ENCODE measurements around the gene MYT1. TPM values are rescaled to one million over a fixed set of nuclear protein-coding genes. Genes with fewer than 3 reads are reported as not detected.
"Not testable (repeated sequence)": the region's sequence is repeated elsewhere in the genome, so short reads cannot be mapped to it uniquely, and the experiment has no call there.

The MYT1 gene
- total RNA-seq, 1 donor from 2014 or later, result not detected

DNA sequence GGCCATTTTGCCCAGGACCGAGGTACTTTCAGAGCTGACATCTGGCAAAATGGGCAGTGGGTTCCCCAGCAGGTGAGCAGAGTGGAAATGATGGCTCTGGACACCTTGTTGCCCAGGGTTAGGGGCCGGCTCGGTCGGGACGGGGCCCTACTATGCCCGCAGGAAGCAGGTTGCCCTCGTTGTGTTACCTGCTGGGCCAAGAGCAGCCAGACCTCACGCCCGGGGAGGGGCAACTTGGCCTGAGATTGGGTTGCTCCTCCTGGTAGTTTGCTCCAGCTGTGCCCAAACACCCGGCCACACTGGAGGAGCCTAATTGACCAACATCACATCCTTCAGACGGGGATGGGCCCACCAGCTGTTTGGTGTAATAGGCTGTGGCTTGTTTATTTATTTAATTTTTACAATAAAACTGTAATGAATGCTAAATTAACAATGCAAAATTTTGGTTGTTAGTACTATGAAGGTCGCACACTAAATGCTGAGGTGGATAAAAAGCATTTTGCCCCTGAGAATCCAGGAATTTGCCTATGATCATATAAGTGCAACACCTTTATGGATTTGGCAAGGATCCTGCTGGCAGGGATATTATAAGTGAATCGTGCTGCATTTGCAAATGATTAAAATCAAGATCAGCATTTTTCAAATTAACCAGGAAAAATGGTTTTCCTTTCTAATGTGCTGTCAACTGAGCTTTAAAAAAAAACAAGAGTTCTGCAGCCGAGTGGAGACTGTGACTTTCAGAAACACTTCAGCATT, 64.7 kb downstream of the MYT1 start:
- DNase-seq (ENCODE audit: low read depth), result no peak

- no peak for DNase-seq (ENCODE audit: low read depth)
Observed at GRCh38 chr20:64229507-64230061, 65.3 kb downstream of the MYT1 start.

DNA sequence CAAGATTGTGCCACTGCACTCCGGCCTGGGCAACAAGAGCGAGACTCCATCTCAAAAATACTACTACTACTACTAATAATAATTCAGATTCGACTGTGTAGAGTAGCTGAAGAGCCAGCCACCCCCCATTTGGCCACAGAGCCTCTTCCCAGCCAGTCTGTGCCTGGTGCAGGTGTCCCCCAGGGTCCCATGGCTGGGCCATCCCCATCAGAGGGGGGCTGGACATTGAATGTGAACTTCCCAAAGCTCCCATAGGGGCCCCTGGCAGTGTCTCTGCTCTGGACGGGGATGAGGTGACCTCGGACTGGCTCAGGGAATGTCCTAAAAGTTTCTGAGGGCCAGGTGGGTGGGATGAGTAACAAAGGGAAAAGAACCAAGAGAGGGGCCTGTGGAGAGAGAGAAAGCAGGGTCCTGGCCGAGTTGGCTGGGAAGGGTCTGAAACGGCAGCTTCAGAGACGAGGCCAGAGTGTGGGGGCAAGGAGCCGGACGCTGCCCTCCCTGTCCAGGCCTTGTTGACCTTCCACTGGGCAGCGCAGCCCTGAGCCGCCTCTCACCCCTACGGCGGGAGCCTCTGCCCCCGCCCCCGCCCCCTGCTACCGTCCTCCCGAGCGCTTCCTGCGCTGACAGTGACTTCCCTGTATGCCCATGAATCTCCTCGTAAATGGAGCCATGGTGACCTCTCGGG, 66.4 kb downstream of the MYT1 start:
- no peak for DNase-seq (ENCODE audit: low read depth)

GRCh38 chr20:64231621-64232550, 67.6 kb downstream of the MYT1 start:
- no peak for DNase-seq (ENCODE audit: low read depth)

GRCh38 chr20:64232794-64233193, 68.5 kb downstream of the MYT1 start:
- no peak for DNase-seq (ENCODE audit: low read depth)

DNA sequence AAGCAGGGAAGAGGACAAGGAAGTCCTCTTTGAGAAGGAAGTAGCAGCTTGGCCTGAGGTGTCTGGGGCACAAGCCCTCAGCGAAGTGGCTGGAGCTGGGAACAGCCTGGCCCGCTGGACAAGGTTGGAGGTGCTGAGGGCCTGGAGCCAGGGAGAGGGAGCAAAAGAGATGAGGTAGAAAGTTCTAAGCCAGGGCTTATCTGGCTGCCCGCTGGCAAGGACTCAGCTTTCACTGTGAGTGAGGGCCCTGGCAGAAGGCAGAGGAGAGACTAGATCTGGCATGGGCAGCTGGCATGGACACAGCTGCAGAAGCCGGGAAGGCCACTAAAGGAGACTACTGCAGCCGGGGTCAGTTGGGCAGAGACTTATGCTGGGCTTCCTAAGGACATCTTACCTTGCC, 69.5 kb downstream of the MYT1 start:
- DNase-seq (ENCODE audit: low read depth), result peak; percentile 79

GRCh38 chr20:64234291-64234791, 70.1 kb downstream of the MYT1 start:
- no peak for DNase-seq (ENCODE audit: low read depth)

GRCh38 chr20:64234921-64235565, 70.8 kb downstream of the MYT1 start:
- DNase-seq (ENCODE audit: low read depth), result not testable (repeated sequence)

DNA sequence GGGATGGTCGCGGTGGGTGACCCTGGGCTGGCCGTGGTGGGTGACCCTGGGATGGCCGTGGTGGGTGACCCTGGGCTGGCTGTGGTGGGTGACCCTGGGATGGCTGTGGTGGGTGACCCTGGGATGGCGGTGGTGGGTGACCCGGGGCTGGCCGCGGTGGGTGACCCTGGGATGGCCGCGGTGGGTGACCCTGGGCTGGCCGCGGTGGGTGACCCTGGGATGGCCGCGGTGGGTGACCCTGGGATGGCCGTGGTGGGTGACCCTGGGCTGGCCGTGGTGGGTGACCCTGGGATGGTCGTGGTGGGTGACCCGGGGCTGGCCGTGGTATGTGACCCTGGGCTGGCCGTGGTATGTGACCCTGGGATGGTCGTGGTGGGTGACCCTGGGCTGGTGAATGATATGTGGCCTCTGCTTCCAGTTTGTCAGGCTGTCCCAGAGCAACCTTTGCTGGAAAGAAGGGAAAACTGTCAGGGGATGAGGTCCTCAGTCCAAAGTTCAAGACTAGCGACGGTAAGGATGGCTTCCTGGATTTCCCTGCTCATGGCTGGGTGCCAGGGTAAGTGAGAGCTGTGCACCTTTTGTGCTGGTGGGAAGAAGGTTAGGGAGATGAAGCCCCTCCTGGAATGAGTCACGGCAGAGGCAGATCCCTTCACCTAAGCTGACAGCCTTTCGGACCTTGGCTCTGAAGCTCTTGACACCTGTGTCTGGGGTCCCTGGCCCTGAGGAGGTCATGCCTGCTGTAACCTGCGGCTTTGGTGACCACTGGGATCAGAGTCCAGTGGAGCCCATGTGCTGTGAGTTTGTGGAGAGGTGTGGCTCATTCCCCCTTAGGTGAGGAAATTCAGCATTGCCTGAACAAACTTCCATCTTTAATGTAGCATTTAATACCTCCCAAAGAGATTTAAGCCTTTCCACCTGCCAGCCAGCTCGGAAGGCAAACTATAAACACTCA, 72.2 kb downstream of the MYT1 start:
- DNase-seq (ENCODE audit: low read depth), result no peak

- DNase-seq (ENCODE audit: low read depth), result no peak
Observed at GRCh38 chr20:64237316-64237715, 73.1 kb downstream of the MYT1 start.

DNA sequence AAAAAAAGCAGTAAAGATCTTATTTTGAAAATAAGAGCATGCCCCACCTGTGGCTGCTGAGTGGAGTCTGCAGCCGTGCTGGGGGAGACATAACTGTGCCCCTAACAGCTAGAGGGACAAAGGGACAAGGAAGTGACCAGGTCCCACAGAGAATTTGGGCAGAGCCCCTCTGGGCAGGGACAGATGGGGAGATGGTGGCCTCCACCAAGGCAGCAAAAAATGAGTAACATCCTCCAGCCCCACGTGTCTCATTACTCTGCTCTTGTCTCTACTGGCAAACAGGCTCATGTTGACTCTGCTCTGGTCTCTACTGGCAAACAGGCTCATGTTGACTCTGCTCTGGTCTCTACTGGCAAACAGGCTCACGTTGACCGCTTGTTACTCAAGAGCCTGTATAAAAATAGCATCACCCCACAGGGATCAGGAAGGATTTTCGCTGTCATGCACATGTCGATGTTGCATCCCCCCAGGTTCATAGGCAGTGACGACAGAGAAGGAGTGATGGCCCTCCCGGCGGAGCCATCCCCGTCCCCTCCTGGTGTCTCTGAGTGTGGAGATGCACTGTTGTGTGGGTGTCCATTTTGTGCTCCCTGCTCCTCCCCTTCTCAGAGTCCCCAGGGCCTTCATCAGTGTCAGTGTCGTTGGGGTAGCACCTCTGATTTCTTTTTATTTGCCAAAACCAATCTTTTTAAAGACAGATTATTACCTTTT, 74.0 kb downstream of the MYT1 start:
- DNase-seq (ENCODE audit: low read depth), result no peak

DNA sequence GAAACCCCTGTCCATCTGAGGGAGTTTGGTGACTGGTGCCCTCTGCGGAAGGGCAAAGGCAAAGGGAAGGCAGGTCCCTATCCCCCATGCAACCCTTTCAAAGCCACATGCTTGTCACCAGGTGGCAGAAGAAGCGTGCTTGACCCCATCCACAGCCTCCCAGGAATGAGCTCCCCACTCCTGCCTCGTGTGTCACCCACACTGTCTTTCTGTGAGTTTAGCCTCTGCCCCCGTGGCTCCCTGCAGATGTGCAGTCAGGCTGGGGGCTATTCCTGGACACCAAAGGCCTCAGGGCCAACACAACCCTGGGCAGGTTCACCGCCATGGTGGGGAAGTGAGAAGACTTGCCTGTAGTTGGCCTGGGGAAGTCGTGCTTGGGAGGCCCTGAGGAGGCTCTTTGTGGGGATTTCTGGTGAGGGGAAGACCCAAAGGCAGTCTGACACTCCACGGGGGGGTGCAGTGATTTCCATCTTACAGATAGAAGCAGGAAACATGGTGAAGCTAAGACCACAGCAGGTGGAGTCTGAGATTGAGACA, 74.7 kb downstream of the MYT1 start:
- DNase-seq (ENCODE audit: low read depth), result no peak

- DNase-seq (ENCODE audit: low read depth), result no peak
Observed at GRCh38 chr20:64239449-64240242, 75.4 kb downstream of the MYT1 start.

- DNase-seq (ENCODE audit: low read depth), result no peak
Observed at GRCh38 chr20:64240243-64241015, 76.2 kb downstream of the MYT1 start.

DNA sequence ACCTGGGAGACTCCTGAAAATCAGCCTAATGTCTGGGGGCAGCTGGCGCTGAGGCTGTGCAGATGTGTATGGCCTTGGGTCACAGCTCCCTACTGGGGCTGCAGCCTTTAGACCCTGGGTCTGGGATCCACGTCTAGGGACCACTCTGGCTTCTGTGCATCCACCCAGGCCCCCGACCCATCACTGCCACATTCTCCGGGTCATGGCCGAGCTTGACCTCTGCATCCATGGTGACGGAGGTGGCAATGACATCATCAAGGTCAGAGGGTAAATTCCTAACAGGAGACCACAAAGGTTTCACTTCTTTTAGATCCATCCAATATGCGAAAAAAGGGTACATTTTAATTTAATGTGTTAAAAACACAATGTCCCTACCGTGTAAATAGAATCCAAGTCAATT, 76.8 kb downstream of the MYT1 start:
- DNase-seq (ENCODE audit: low read depth), result no peak

DNA sequence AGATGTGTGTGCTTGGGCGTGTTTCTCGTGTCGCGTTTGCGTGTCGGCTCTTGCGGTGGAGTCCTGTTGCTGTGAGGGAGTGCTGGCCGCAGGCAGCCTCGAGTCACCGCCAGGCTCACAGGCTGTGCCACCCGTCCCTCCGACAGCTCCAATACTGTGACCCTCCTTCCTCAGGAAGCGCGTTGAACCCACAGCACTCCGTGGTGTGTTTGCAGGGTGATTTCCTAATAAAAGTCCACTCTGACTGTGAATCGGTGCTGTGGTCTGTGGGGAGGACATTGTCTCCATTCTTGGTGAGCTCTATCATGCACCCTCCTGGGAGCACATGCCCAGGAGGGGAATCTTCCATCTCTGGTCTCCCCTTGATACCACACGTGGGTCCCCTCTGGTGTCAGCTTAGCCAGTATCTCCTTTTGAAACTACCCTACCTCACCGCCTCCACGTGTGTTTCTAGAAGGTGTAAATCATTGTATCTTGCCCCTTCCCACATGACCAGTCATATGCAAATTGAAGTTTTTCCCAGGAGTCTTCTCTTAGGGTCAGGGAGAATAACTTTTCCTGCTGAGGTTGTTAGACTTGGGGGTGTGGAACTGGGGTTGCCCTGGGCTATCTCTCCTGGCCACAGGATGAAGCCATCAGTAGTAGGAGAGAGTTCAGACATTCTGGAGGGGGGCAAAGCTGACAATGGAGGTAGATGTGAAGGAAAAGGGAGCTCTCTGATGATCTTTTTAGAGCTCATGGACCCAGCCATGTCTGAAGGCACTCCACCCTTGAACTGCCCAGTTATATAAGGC, 77.9 kb downstream of the MYT1 start:
- DNase-seq (ENCODE audit: low read depth), result peak; percentile 28

Data from myocyte (in vitro differentiated cells).